DND-41 (cell line): Measurements from ENCODE around the gene SYT1.

ENCODE experiments used
- ATAC-seq: fragments of 200-7000 bp; cut with Tn5 transposase; 3 replicates; pipeline ENCODE4 v1.9.1; 2021; ENCODE audit warnings: low read depth; ENCODE audit not compliant: insufficient read depth
- DNase-seq: peaks from one replicate; pipeline ENCODE4 v3.0.0-alpha.2; 2020
- H2AFZ ChIP-seq: 2 replicates; pipeline ENCODE4 v1.6.0; 2012; ENCODE audit warnings: low read depth, low read length
- H3K27ac ChIP-seq: 2 replicates; pipeline ENCODE4 v1.5.1; 2012; ENCODE audit warnings: low read length, inconsistent platforms
- H3K27me3 ChIP-seq: fragments of 200-600 bp; sonication (generic); 2 replicates; pipeline ENCODE4 v1.6.0; 2012; ENCODE audit warnings: low read length, mild to moderate bottlenecking, inconsistent platforms; ENCODE audit not compliant: insufficient read depth, poor library complexity
- H3K36me3 ChIP-seq: 2 replicates; pipeline ENCODE4 v1.5.1; 2012; ENCODE audit warnings: low read length, inconsistent platforms; ENCODE audit not compliant: insufficient read depth
- H3K4me1 ChIP-seq: 2 replicates; pipeline ENCODE4 v1.5.1; 2012; ENCODE audit warnings: mild to moderate bottlenecking, low read length; ENCODE audit not compliant: insufficient read depth
- H3K4me2 ChIP-seq: 2 replicates; pipeline ENCODE4 v1.6.0; 2012; ENCODE audit warnings: mild to moderate bottlenecking, moderate library complexity, low read length, inconsistent platforms; ENCODE audit not compliant: insufficient read depth
- H3K4me3 ChIP-seq, 2 experiments: fragments of 200-600 bp in 1 of 2; shearing (Covaris generic) in 1 of 2; 2 replicates each; pipeline ENCODE4 v1.5.1; 2012 to 2016; ENCODE audit warnings: inconsistent platforms in 2 of 2, low read length in 2 of 2, mild to moderate bottlenecking in 2 of 2, low read depth in 1 of 2, moderate library complexity in 1 of 2
- H3K79me2 ChIP-seq: 2 replicates; pipeline ENCODE4 v1.6.0; 2012; ENCODE audit warnings: low read length, inconsistent platforms; ENCODE audit not compliant: insufficient read depth
- H3K9ac ChIP-seq: 2 replicates; pipeline ENCODE4 v1.6.0; 2012; ENCODE audit warnings: low read depth, mild to moderate bottlenecking, inconsistent platforms, low read length, moderate library complexity
- H3K9me3 ChIP-seq: 2 replicates; pipeline ENCODE4 v1.5.1; 2012; ENCODE audit warnings: low read length, moderate library complexity, mild to moderate bottlenecking, inconsistent platforms; ENCODE audit not compliant: insufficient read depth, severe bottlenecking
- H4K20me1 ChIP-seq: 2 replicates; pipeline ENCODE4 v1.6.0; 2012; ENCODE audit warnings: low read length; ENCODE audit not compliant: insufficient read depth
- EZH2 ChIP-seq: IDR thresholded peaks from 3 replicates; pipeline ENCODE4 v1.6.1; 2012; ENCODE audit warnings: borderline replicate concordance, low read depth, mild to moderate bottlenecking, moderate library complexity, low read length, inconsistent platforms; ENCODE audit not compliant: severe bottlenecking
- TF ChIP-seq, protein P1 (sequence below): IDR thresholded peaks from 2 replicates; pipeline ENCODE4 v1.5.1; 2012; ENCODE audit warnings: borderline replicate concordance, low read length, moderate library complexity, mild to moderate bottlenecking; ENCODE audit not compliant: poor library complexity, severe bottlenecking; ENCODE audit errors: extremely low read depth

SYT1 gene

DNA sequence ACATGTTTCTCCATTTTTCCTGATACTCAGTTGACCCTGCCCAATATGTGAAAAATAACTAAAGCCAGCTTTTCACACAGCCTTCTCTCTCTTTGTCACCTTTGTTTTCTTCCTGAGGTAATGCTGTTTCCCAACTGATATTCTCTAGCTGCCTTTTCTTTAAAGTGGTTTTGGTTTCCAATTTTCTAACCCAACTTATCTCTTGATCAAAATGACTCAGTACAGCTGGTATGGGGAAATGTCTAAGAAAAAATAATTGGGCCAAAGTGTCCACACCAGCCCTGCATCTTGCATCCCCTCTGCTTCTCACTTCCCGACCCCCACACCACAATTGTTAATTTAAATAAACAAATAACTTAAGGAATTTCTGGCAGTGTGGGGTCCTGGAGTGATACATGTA, 193.8 kb downstream of the SYT1 start:
- Histone ChIP-seq H3K9me3 (no peaks in the 10 kb centered on the region), H2AFZ (no peak overlapping the region), H3K4me3 (no peak overlapping the region), H4K20me1 (no peaks in the 10 kb centered on the region), H3K27me3 (no peaks in the 10 kb centered on the region), H3K9ac (no peak overlapping the region), H3K79me2 (no peaks in the 10 kb centered on the region), H3K4me2 (no peak overlapping the region), H3K4me1 (peaks cover 14% of the 10 kb centered on the region), H3K27ac (peak overlapping the region; percentile 47), H3K36me3 (no peaks in the 10 kb centered on the region)
- ATAC-seq = peak; percentile 59
- no peak for DNase-seq
- TF ChIP-seq EZH2 = no peak
- TF ChIP-seq, protein P1, sequence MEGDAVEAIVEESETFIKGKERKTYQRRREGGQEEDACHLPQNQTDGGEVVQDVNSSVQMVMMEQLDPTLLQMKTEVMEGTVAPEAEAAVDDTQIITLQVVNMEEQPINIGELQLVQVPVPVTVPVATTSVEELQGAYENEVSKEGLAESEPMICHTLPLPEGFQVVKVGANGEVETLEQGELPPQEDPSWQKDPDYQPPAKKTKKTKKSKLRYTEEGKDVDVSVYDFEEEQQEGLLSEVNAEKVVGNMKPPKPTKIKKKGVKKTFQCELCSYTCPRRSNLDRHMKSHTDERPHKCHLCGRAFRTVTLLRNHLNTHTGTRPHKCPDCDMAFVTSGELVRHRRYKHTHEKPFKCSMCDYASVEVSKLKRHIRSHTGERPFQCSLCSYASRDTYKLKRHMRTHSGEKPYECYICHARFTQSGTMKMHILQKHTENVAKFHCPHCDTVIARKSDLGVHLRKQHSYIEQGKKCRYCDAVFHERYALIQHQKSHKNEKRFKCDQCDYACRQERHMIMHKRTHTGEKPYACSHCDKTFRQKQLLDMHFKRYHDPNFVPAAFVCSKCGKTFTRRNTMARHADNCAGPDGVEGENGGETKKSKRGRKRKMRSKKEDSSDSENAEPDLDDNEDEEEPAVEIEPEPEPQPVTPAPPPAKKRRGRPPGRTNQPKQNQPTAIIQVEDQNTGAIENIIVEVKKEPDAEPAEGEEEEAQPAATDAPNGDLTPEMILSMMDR = no peak

DNA sequence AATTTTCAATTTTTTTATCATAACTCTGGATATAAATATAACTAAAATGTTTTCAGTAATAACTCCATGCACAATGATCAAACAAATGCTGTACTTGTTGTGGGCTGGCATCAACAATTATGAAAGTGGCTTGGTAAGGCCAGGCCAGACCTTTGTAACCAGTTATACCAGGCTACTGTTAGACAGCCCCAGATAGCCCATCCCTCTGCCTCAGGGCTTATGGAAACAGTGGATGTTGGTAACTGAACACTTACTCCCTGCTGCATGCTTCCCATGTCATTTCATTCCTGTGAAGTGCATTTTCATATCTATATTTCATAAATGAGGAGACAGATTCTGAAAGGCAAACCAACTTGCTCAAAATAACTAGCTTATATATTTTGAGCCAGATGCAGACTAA, 195.0 kb downstream of the SYT1 start:
- no peaks in the 10 kb centered on the region for H3K79me2 ChIP-seq
- H3K27ac ChIP-seq = no peak overlapping the region
- no peaks in the 10 kb centered on the region for H3K36me3 ChIP-seq
- TF ChIP-seq, protein P1 = no peak
- TF ChIP-seq EZH2 = no peak
- H3K4me2 ChIP-seq = no peak overlapping the region
- no peaks in the 10 kb centered on the region for H3K27me3 ChIP-seq
- H3K9ac ChIP-seq = no peak overlapping the region
- DNase-seq (no peak), ATAC-seq (no peak)
- no peak overlapping the region for H2AFZ ChIP-seq
- no peaks in the 10 kb centered on the region for H3K9me3 ChIP-seq
- H4K20me1 ChIP-seq = no peaks in the 10 kb centered on the region
- peaks cover 14% of the 10 kb centered on the region for H3K4me1 ChIP-seq
- H3K4me3 ChIP-seq = no peak overlapping the region

DNA sequence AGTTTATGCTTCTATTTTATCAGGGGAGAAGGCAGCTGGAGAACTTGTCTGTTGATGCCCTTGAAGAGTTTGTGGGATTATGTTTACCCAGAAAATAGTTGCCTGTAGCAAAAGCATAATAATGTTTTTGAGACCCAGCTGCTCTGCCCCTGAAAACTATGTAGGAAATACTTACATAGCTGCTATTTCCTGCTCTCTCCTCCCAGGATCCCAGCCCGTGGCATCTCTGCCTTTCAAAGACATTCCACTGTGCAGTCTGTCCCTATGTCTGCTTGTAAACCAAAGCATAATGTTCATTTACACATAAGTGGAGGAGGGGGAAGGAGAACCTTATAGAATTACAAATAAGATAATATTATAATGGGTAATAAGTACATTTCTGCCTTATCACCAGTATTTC, 198.7 kb downstream of the SYT1 start:
- no peak overlapping the region for H3K27ac ChIP-seq
- no peaks in the 10 kb centered on the region for H3K27me3 ChIP-seq
- ATAC-seq = no peak
- DNase-seq = no peak
- no peak overlapping the region for H2AFZ ChIP-seq
- H3K4me1 ChIP-seq = peaks cover 4% of the 10 kb centered on the region
- H3K9me3 ChIP-seq = no peaks in the 10 kb centered on the region
- no peak overlapping the region for H3K4me3 ChIP-seq
- H4K20me1 ChIP-seq = no peaks in the 10 kb centered on the region
- TF ChIP-seq EZH2 = no peak
- TF ChIP-seq, protein P1 = no peak
- no peak overlapping the region for H3K4me2 ChIP-seq
- H3K9ac ChIP-seq = no peak overlapping the region
- no peaks in the 10 kb centered on the region for H3K36me3 ChIP-seq
- no peaks in the 10 kb centered on the region for H3K79me2 ChIP-seq

DNA sequence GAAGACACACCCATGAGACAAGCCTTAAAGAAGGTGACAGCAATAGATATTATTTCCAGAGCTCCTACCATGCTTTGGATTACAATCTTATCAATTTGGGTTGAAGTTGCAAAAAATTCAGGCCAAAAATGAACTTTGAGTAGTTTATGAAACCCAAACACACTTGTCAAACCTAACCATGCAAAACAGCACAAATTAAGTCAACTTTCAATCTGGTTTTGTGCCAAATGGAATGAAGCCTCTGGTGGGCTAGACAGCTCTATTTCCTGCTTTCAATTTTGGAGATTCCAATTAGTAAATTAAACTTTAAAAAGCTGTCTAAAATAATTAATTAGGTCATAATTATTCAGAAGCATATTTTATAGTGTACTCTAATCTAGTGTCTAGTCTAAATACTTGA, 203.4 kb downstream of the SYT1 start:
- Histone ChIP-seq H3K27me3 (no peaks in the 10 kb centered on the region), H3K9ac (no peak overlapping the region), H3K4me2 (no peak overlapping the region), H3K4me1 (no peaks in the 10 kb centered on the region), H3K9me3 (no peaks in the 10 kb centered on the region), H2AFZ (no peak overlapping the region), H4K20me1 (no peaks in the 10 kb centered on the region), H3K4me3 (no peak overlapping the region), H3K36me3 (no peaks in the 10 kb centered on the region), H3K27ac (no peak overlapping the region), H3K79me2 (no peaks in the 10 kb centered on the region)
- ATAC-seq = no peak
- no peak for TF ChIP-seq EZH2
- TF ChIP-seq, protein P1 = no peak
- no peak for DNase-seq
